IPS-11a (cell line): Measurements from ENCODE around the gene SMR3A.

Experiments
- H3K4me3 ChIP-seq: one replicate; pipeline ENCODE4 v1.5.1; 2013; ENCODE audit warnings: low read depth, low read length, control low read depth

The SMR3A gene

DNA sequence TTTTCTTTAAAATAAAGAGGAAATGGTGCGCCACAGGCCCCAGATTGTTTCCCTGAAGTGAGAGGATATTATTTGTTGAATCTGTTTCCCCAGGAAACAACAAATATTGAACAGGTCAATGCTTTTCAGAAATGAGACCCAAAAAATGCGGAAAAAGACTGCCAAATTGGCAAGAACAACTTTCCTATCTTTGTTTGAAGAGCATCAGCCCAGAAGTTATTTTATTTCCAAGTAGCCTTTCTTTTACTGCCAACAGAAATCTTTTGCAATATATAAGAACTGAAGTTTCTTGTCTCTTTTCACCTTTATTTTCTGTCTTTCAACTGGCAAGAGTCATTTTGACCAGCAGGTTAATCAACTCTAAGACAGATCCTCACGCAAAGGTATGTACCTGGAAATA, at the start of gene SMR3A:
Gene SMR3A (plus strand): TSS at position 301 of the 400 bp plus-strand sequence. CDS start 1,356 bp downstream, outside the sequence.
- H3K4me3 ChIP-seq, result no peak within 1 kb of the TSS

DNA sequence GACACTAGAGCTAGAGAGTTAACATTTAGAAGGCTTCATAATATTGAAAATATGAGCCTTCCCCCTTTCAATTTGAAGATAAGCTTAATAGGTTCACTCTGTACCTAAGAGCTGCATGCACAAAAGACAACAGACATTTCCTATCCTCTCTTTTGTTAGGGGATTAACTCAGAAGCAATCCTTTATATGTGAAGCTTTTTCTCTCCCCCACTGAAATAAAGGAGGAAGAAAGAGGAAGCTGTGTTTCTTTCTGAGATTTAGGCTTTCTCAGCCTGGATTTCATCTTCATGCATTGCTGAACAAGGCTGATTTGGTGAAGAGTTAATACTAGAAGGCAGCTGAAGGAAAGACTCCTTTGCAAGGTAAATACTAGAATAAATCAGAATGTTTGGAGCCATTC, 46.8 kb upstream of the SMR3A start:
- H3K4me3 ChIP-seq, result no peak overlapping the region

DNA sequence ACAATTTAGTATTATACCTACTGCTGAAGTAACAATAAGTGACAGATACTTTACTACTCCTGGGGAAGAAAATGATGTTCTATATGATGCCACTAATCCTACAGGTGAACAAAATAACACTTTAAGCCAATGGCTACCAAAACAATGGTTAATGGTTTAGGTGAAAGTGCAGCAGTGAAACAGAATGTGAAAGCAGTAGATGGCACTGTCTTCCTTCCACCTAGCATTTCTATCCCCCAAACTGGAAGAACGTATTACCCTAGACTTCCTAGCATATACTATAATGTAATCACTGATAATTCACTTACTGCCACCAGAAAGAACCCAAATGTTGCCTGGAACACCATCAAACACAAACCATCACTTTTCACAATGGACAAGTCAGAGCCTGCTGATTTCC, 44.6 kb upstream of the SMR3A start:
- no peak overlapping the region for H3K4me3 ChIP-seq

DNA sequence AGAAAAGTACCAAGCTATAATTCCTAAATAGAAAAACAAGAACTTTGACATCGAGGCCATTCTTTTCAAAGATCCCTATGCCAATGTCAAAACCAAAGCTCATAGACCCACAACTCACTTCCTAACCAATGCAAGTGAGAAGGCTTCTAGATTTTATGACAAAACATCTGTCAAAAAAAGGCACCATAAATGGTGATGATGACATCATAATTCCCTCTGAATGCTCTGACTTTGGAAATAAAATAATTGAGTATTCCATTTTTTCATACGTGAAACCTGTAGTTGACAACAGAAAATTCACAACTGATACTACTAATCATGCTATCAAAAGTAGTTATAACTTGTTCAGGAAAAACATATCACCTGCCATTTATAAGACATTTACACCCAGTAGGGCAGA, 34.5 kb upstream of the SMR3A start:
- no peak overlapping the region for H3K4me3 ChIP-seq

DNA sequence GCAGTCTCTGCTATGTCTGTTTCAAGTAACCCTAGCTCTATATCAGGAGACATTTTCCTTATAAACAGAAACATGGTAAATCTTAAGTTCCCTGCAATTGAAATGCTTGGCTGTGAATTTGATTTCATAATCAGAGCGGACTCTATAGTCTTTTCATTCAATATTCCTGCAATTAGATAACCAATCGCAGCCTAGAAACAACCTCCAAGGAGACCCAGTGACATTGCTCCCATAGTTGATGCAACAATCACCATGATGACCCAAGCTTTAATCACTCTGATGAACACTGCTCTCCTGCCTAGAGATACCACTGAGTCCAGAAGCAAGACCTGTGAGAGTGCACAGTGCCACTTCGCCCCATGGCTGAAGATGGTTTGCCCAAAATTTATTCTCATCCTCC, 25.9 kb upstream of the SMR3A start, which contains the start of gene CABS1:
Gene CABS1 (plus strand): TSS at position 301 of the 400 bp plus-strand sequence. CDS start 59 bp downstream, at position 360.
- no peak within 1 kb of the TSS for H3K4me3 ChIP-seq

DNA sequence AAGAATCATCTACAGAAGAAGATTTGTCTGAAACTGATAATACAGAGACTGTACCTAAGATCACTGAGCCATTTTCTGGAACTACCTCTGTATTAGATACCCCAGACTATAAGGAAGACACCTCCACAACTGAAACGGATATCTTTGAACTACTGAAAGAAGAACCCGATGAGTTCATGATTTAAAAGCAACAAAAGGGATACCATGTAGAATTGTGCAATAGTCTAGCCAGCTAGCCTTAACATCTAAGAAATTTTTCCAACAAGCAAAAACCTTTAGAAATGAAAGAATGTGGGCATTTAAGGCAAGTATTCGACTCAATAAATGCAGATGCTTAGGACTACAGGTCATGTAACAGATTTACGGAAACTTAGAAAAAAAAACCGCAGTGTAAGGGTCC, 24.5 kb upstream of the SMR3A start:
- no peak overlapping the region for H3K4me3 ChIP-seq

DNA sequence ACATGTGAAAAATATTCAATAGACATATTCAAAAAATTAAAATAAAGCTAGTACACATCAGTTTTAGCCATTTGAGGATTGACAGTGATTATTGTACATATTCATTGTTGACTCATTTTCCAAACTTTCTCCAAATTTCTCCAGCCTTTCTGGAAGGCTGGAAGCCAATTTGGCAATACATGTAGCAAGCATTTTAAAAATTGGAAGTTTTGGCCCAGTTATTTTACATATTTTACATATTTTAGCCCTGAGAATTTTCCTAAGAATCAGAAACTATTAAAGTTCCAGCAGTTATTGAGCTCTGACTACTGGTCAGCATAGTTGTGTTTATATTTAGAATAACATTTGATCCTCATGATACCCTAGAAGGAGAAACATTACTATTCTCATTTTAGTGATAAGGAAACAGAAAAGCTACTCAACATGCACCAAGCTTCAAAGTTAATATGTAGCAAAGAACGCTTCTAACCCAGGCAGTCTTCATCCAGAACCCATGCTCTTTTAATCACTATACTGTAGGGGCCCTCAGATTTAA, 22.6 kb upstream of the SMR3A start:
- no peak overlapping the region for H3K4me3 ChIP-seq

DNA sequence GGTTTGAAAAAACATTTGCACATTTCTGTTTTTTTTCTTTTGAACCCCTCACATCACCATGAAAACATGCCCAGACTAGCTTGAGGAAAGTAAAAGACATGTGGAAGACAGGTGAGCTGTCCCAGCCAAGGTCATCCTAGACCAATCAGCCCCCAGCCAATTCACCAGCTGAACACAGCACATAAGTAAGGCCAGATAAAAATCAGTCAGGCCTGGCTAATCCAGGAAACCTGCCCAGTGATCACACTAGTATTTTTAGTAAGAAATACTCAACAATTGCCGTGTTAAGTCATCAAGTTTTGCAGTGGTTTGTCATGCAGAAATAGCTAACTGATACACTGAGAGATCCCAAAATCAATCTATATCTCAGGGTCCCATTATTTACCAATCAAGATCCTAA, 4.4 kb upstream of the SMR3A start:
- no peak overlapping the region for H3K4me3 ChIP-seq

DNA sequence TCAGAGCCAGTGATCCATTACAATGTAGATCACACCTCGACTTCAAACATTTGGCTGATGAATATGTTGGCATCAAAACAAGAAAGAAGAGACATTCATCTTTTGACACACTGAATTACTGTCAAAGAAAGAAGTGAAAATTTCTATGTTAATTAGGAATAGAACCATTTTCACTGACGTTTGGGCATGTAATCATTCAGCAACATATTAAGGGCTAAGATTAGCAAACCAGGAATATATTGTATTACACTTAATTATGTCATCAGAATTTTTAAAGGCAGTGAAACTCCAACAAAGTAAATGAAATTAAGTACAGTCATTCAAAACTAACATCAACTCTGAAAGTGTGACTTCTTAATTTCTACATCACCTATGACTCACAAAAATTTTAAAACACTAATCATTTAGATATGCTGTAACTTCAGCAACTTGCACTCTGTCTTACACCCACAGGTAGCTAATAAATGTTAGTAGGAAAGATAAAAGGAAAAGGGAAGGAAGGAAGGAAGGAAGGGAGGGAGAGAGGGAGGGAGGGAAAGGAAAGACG, 1.4 kb upstream of the SMR3A start:
- no peak overlapping the region for H3K4me3 ChIP-seq

DNA sequence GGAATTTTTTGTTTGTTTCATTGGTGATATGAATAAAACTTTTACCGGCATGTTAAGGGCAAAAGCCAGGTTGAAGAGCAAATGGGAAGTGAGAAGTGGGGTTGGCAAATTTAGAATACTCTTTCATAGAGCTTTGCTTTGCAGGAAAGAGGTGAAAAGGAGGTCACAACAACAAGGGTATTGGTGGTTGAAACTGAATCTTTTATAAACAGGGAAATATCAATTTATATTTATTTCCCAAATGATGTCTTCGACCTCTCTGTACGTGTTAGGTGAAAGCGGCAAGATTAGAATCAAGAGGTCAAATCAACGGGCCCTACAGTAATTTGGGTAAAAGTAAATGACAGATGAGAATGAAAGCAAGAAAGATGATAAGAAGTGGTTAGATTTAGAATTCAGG, 3.4 kb downstream of the SMR3A start:
- H3K4me3 ChIP-seq, result no peak overlapping the region

DNA sequence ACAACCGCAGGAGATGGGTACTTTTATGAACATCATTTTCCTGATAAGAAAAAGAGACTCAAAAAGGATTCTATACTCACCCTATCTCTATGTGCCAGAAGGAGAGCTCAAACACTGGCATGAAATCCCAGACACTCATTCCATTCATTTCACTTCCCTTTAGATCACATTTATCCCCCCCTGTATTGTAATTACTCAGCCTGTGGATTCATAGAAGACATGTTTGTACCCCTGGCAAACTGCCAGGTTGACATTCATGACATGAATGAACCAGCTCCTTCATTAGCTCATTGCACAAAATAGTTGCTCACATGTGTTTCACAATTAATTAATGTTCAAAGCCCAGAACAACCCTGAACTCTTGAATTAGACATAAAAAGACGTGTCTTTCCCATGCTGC, 4.9 kb downstream of the SMR3A start:
- H3K4me3 ChIP-seq, result no peak overlapping the region

DNA sequence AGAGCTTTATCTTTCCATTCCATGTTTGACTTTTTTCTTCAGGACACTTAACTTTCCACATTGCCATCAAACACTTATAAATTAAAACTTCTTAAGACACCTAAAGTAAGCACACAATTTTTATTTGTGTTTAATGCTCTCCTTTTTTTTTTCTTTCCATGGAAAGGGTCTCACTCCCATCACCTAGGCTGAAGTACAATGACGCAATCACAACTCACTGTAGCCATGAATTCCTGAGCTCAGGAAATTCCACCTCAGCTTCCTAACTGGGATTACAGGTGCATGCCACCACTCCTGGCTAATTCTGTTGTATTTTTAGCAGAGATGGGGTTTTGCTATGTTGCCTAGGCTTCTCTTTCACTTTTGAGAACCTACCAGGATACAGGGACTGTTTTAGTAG, 7.3 kb downstream of the SMR3A start:
- no peak overlapping the region for H3K4me3 ChIP-seq

DNA sequence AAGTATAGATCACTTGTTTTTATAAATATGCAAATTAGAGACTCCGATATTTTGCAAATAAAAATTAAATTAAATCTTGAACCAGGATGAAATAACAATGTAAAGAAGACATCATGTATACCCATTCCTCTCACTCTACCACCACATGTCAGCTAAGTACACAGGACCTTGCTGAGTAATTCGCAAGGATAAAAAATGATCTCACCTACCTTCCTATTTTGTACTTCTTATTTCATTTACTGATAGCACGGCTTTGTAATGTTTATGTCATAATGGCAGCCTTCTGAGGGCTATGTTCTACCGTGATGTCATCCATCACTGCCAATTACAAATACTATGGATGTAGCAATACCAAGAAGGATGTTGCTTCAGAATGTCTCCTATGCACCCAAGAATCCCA, 11.4 kb downstream of the SMR3A start:
- H3K4me3 ChIP-seq, result no peak overlapping the region

DNA sequence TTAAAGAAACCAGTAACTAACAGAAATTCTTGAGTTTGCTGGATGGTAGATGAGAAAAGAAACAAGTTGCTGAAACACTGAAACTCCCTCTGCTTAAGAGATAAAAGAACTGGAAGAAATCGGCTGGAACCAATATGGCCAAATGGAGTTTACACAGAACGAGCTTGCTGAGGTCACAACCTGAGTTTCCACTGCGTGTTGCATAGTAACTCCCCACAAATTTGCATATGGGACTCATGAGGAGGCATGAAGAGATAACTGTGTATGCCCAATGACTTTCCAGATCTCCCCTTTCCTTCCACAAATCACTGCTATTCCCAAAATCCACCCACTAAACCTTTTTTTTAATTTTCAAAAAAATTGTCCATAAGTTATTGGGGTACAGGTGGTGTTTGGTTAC, 12.2 kb downstream of the SMR3A start:
- no peak overlapping the region for H3K4me3 ChIP-seq

DNA sequence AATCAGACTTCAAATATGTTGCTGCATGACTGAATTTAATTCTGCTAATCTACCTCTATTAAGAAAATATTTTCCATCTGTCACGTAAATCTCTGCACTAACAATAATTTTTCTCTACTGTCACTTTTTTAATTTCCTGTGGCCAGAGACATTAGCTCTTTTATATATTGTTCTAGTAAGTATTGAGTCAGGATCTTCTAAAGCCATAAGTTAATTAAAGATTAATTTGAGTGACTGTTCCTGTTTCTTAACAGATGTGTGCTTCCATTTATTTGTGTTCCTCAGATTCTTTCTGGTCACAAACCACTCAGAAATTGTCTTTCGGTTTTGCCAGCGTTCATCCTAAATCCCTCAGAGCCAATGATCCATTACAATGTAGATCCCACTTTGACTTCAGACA, 20.0 kb downstream of the SMR3A start:
- H3K4me3 ChIP-seq, result no peak overlapping the region

DNA sequence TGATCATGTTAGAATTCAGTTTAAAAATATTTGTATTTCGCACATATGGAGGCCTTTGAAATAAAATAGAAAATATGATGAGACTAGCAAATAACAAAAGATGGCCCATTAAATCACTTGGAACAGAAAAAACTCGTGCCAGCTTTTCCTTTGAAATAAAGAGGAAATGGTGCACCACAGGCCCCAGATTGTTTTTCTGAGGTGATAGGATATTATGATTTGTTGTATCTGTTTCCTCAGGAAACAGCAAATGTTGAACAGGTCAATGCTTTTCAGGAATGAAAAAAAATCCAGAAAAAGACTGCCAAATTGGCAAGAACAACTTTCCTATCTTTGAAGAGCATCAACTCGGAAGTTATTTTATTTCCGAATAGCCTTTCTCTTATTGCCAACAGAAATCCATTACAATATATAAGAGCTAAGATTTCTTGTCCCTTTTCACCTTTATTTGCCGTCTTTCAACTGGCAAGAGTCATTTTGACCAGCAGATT, 22.2 kb downstream of the SMR3A start, which contains the start of gene SMR3B:
Gene SMR3B (plus strand): TSS at position 441 of the 491 bp plus-strand sequence. CDS start 1,380 bp downstream, outside the sequence.
- H3K4me3 ChIP-seq, result no peak within 1 kb of the TSS

DNA sequence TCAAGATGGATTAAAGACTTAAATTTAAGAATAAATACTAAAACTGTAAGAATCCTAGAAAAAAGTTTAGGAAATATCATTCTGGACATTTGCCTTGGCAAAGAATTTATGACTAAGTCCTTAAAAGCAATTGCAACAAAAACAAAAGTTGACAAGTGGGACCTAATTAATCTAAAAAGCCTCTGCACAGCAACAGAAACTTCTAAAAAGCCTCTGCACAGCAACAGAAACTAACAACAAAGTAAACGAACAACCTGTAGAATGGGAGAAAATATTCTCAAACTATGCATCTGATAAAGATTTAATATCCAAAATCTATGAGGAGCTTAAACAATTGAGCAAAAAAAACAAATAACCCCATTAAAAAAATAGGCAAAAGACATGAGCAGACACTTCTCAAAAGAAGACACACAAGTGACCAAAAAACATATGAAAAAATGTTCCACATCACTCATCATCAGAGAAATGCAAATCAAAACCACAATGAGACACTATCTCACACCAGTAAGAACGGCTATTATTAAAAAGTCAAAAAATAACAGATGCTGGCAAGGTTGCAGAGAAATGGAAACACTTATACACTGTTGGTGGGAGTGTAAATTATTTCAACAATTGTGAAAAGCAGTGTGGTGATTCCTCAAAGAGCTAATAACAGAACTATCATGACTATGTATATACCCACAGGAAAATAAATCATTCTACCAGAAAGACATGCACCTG, 31.7 kb downstream of the SMR3A start:
- no peak overlapping the region for H3K4me3 ChIP-seq

DNA sequence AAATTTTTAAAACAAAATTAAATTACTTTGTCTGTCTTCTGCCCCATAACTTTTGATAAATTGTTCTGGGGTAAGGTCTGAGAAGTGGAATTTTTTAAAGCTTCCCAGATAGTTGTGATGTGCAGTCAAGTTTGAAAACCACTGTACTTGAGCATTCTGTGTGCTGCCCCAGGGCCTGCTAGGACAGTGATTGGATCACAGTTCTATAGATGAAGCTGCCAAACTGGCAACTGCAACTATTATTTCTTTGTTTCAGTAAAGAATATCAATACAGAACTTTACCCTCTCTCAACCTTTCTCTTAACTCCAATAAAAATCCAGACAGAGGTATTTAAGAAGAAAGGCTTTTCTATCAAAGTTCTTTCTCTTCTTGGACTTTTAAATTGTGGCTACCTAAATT, 37.0 kb downstream of the SMR3A start, which contains the start of gene OPRPN:
Gene OPRPN (plus strand): TSS at position 361 of the 400 bp plus-strand sequence. CDS start 1,346 bp downstream, outside the sequence.
- H3K4me3 ChIP-seq, result no peak within 1 kb of the TSS

DNA sequence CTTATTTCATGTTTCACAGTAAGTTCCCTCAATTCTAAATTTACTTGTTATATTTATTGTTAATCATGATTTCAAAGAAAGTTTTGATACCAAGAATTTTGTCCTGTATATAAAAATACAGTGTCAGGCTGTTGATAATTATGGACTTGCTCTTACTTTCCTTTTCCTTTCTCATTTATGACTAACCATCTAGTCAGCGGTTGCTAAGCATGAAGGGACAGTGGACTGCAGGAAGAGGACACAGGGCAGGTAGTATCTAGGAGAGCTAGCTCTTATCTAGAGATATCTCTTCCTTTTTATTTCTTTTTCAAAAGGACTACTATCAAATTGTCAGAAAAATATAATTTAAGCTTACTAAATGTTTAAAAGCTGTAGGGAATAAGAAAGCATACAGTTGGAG, 38.8 kb downstream of the SMR3A start:
- no peak overlapping the region for H3K4me3 ChIP-seq

DNA sequence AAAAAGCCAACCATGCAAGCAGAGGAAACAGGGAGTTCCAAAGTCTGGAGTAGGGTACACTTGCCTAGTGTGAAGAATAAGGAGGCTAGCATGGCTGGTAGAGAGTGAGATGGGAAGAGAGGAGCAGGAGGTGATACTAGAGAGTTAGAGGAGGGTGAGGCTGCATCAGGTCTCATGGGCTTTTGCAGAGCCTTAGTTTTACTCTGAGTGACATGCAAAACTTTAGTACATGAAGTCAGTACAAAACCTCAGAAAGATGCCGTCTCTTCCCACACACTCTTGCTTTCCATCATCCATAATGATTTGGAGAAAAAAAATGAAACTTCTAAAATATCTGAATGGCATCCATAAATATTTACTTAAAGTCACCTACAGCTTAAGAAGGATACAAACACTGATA, 42.2 kb downstream of the SMR3A start:
- no peak overlapping the region for H3K4me3 ChIP-seq

DNA sequence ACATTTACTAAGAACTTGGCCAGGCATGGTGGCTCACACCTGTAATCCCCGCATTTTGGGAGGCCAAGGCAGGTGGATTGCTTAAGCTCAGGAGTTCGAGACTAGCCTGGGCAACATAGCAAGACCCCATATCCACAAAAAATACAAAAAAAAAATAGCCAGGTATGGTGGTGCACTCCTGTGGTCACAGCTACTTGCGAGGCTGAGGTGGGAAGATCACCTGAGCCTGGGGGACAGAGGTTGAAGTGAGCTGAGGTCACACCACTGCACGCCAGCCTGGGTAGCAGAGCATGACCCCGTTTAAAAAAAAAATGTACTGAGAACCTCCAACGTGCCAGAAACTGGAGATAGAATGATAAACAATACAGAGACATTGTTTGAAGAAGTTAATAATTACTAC, 45.2 kb downstream of the SMR3A start:
- no peak overlapping the region for H3K4me3 ChIP-seq
